Loucy (cell line): ENCODE results near the gene EIF2A.

Experiments
- H2AFZ ChIP-seq: fragments of 200-600 bp; sonication (generic); 2 replicates; pipeline ENCODE4 v1.6.0; 2016; ENCODE audit warnings: antibody characterized with exemption, mild to moderate bottlenecking, low read length, moderate library complexity
- H3F3A ChIP-seq: fragments of 200-600 bp; 2 replicates; pipeline ENCODE4 v1.6.0; 2016; ENCODE audit warnings: antibody characterized with exemption, low read depth, mild to moderate bottlenecking
- H3K27me3 ChIP-seq: fragments of 200-600 bp; sonication (generic); 2 replicates; pipeline ENCODE4 v1.6.1; 2014; ENCODE audit warnings: low read length, mild to moderate bottlenecking; ENCODE audit not compliant: insufficient read depth, poor library complexity, severe bottlenecking
- H3K36me3 ChIP-seq: fragments of 200-600 bp; sonication (generic); 2 replicates; pipeline ENCODE4 v1.6.1; 2016; ENCODE audit warnings: low read length; ENCODE audit not compliant: insufficient read depth
- H3K4me1 ChIP-seq: fragments of 200-600 bp; sonication (generic); 2 replicates; pipeline ENCODE4 v1.5.1; 2014; ENCODE audit warnings: low read length, mild to moderate bottlenecking; ENCODE audit not compliant: insufficient read depth, poor library complexity, severe bottlenecking
- H3K4me2 ChIP-seq: fragments of 200-600 bp; sonication (generic); 2 replicates; pipeline ENCODE4 v1.6.0; 2014; ENCODE audit warnings: antibody characterized with exemption, low read length, low read depth, mild to moderate bottlenecking; ENCODE audit not compliant: poor library complexity, severe bottlenecking
- H3K4me3 ChIP-seq: fragments of 200-600 bp; sonication (generic); 2 replicates; pipeline ENCODE4 v1.5.1; 2014; ENCODE audit warnings: low read length, mild to moderate bottlenecking, mixed read lengths; ENCODE audit not compliant: poor library complexity, severe bottlenecking
- H3K79me2 ChIP-seq: fragments of 200-600 bp; sonication (generic); 2 replicates; pipeline ENCODE4 v1.6.1; 2014; ENCODE audit warnings: low read length; ENCODE audit not compliant: insufficient read depth
- H3K9ac ChIP-seq: fragments of 200-600 bp; sonication (generic); 2 replicates; pipeline ENCODE4 v1.6.0; 2014; ENCODE audit warnings: mild to moderate bottlenecking, low read depth, low read length, moderate library complexity; ENCODE audit not compliant: poor library complexity, severe bottlenecking
- H3K9me2 ChIP-seq: fragments of 200-600 bp; sonication (generic); replicated peaks from 2 replicates; pipeline ENCODE4 v1.6.1; 2016; ENCODE audit warnings: low read depth, low read length, mixed read lengths
- H3K9me3 ChIP-seq: fragments of 200-600 bp; sonication (generic); 2 replicates; pipeline ENCODE4 v1.6.1; 2014; ENCODE audit warnings: mild to moderate bottlenecking, antibody characterized with exemption, low read length, low read depth; ENCODE audit not compliant: insufficient read depth
- H4K20me1 ChIP-seq: fragments of 200-600 bp; sonication (generic); 2 replicates; pipeline ENCODE4 v1.6.0; 2014; ENCODE audit warnings: antibody characterized with exemption, low read length, mild to moderate bottlenecking; ENCODE audit not compliant: insufficient read depth, poor library complexity, severe bottlenecking
- EZH2phosphoT487 ChIP-seq: fragments of 200-600 bp; IDR thresholded peaks from 2 replicates; pipeline ENCODE4 v1.6.1; 2018; ENCODE audit warnings: antibody characterized with exemption, mild to moderate bottlenecking, moderate library complexity, borderline replicate concordance
- TF ChIP-seq, protein P1 (sequence below): fragments of 200-600 bp; sonication (generic); conservative IDR thresholded peaks from 2 replicates; pipeline ENCODE4 v1.5.1; 2014; ENCODE audit warnings: mild to moderate bottlenecking, antibody characterized with exemption, low read length

EIF2A gene

DNA sequence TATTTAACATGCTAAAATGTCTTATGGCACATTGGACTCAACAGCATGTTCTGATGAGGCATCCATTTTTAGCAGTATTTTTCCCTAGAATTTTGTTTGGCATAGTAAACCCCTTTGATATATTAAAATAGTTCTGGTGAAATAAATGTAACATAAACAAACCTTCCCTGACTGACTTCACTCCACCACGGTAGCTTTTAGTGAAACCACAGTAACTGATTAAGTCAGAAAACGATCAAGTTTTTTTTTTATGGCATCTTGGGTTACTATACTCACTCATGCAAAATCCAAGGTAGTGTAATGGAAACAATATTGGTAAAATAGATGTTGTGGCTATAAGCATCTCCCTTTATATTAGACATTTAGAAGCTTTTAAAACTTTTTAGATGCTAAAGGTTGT, 3.1 kb upstream of the EIF2A start:
- Histone ChIP-seq H3K9me3 (no peaks in the 10 kb centered on the region), H3K9me2 (no peaks in the 10 kb centered on the region), H2AFZ (no peak overlapping the region), H3K4me1 (peaks cover 57% of the 10 kb centered on the region), H3F3A (no peaks in the 10 kb centered on the region), H3K4me2 (peak overlapping the region; percentile 90), H3K9ac (peak overlapping the region; percentile 92), H4K20me1 (peaks cover 66% of the 10 kb centered on the region), H3K36me3 (no peaks in the 10 kb centered on the region), H3K79me2 (peaks cover 75% of the 10 kb centered on the region), H3K27me3 (no peaks in the 10 kb centered on the region), H3K4me3 (peak overlapping the region; percentile 98)
- TF ChIP-seq EZH2phosphoT487: no peak
- TF ChIP-seq, protein P1, sequence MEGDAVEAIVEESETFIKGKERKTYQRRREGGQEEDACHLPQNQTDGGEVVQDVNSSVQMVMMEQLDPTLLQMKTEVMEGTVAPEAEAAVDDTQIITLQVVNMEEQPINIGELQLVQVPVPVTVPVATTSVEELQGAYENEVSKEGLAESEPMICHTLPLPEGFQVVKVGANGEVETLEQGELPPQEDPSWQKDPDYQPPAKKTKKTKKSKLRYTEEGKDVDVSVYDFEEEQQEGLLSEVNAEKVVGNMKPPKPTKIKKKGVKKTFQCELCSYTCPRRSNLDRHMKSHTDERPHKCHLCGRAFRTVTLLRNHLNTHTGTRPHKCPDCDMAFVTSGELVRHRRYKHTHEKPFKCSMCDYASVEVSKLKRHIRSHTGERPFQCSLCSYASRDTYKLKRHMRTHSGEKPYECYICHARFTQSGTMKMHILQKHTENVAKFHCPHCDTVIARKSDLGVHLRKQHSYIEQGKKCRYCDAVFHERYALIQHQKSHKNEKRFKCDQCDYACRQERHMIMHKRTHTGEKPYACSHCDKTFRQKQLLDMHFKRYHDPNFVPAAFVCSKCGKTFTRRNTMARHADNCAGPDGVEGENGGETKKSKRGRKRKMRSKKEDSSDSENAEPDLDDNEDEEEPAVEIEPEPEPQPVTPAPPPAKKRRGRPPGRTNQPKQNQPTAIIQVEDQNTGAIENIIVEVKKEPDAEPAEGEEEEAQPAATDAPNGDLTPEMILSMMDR: no peak

DNA sequence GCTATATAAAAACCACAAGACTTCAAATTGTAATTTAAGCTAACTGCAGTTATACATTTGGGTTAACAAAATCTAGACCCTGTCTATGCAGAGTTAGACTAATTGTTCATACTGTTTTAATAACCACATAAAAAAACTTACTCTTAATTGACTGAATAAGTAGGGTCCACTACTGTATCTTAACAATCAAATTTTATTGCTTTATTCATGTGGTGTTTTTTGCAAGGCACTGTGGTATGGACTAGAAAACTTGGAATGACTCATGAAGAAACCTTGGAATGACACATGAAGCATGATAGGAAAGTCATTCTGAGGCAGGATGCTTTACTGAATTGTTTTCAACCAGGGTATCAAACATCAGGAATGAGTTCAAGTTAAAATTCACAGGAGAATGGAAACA, 2.5 kb upstream of the EIF2A start:
- Histone ChIP-seq H3K79me2 (peaks cover 80% of the 10 kb centered on the region), H3K4me2 (peak overlapping the region; percentile 90), H3K27me3 (no peaks in the 10 kb centered on the region), H3K4me3 (peak overlapping the region; percentile 98), H3K9ac (peak overlapping the region; percentile 92), H4K20me1 (peaks cover 66% of the 10 kb centered on the region), H3K36me3 (no peaks in the 10 kb centered on the region), H3K9me2 (no peaks in the 10 kb centered on the region), H3F3A (no peaks in the 10 kb centered on the region), H3K4me1 (peaks cover 58% of the 10 kb centered on the region), H3K9me3 (no peaks in the 10 kb centered on the region), H2AFZ (no peak overlapping the region)
- TF ChIP-seq EZH2phosphoT487: no peak
- TF ChIP-seq, protein P1: no peak

- Histone ChIP-seq H2AFZ (no peak overlapping the region), H3K9ac (peak overlapping the region; percentile 92), H3K36me3 (no peaks in the 10 kb centered on the region), H3K4me1 (peaks cover 58% of the 10 kb centered on the region), H3K9me3 (no peaks in the 10 kb centered on the region), H3K4me3 (peak overlapping the region; percentile 98), H3K4me2 (peak overlapping the region; percentile 90), H3K27me3 (no peaks in the 10 kb centered on the region), H4K20me1 (peaks cover 66% of the 10 kb centered on the region), H3K9me2 (no peaks in the 10 kb centered on the region), H3F3A (no peaks in the 10 kb centered on the region), H3K79me2 (peaks cover 87% of the 10 kb centered on the region)
- TF ChIP-seq EZH2phosphoT487: no peak
- TF ChIP-seq, protein P1: no peak
These were observed 1.9 kb upstream of the EIF2A start for GRCh38 chr3:150544726-150545125.
